ENCODE measurements around the gene LRRC8D. TPM values are rescaled to one million over a fixed set of nuclear protein-coding genes. Genes with fewer than 3 reads are reported as not detected.

The LRRC8D gene
- polyA plus RNA-seq, 2 of the 4 experiments (the other 2 are of a cell fraction), result 41.8 to 76.7 TPM

- 89% methylated on average over 3 of the region's 3 CpGs for WGBS (ENCODE audit: missing lambda C conversion rate)
- POLR2A ChIA-PET, result no interaction called here
- FAIRE-seq, result no peak
Observed at GRCh38 chr1:89809556-89809955, 11.3 kb upstream of the LRRC8D start.

DNA sequence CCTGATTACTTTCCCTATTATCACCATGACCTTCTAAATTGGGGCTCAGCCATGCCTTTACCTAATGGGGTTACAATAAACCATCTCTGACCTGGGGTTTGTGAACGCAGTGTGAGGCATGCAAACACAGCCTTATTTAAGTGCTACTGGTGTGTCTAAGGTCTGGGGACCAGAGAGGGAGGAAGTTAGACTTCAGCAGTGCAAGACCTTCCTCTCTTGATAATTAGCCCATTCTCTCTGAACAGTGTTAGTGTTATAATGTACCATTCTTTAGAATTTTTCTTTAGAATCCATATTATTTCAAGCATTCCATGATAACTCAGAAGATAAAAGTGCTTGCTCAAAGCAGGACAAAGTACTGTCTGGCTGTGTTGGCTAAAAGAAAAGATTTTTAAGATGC lies 10.5 kb upstream of the LRRC8D start:
- ChIA-PET CTCF (interaction anchor here (1.8 kb wide), 1 partner anchor 177 kb away, joined by 6 read pairs; no protein-coding TSS in a partner anchor), POLR2A (no interaction called here)
- H3K4me1 ChIP-seq, result peaks cover 35% of the 10 kb centered on the region
- FAIRE-seq (no peak), ATAC-seq (no peak), DNase-seq (ENCODE audit: low read depth in 1 of 2, low spot score in 1 of 2) (no peak)
- TF ChIP-seq HOXB5 (CRISPR knock-in tag; IDR thresholded peaks at IDR 0.05), result no peak
- TF ChIP-seq E2F6 (IDR thresholded peaks at IDR 0.05; ENCODE audit: borderline replicate concordance, low read depth), result no peak
- TF ChIP-seq TFCP2L1 (CRISPR knock-in tag; IDR thresholded peaks at IDR 0.05), result no peak
- TF ChIP-seq, protein P1, sequence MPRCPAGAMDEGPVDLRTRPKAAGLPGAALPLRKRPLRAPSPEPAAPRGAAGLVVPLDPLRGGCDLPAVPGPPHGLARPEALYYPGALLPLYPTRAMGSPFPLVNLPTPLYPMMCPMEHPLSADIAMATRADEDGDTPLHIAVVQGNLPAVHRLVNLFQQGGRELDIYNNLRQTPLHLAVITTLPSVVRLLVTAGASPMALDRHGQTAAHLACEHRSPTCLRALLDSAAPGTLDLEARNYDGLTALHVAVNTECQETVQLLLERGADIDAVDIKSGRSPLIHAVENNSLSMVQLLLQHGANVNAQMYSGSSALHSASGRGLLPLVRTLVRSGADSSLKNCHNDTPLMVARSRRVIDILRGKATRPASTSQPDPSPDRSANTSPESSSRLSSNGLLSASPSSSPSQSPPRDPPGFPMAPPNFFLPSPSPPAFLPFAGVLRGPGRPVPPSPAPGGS (IDR thresholded peaks at IDR 0.05), result no peak
- no peak for TF ChIP-seq FOXS1 (CRISPR knock-in tag; IDR thresholded peaks at IDR 0.05)
- TF ChIP-seq EHF (CRISPR knock-in tag; IDR thresholded peaks at IDR 0.05), result no peak
- TF ChIP-seq CTCF (IDR thresholded peaks at IDR 0.05), result no peak
- TF ChIP-seq NPAS2 (CRISPR knock-in tag; IDR thresholded peaks at IDR 0.05; ENCODE audit: borderline replicate concordance), result no peak
- TF ChIP-seq RARB (CRISPR knock-in tag; IDR thresholded peaks at IDR 0.05), result no peak
- no peak for TF ChIP-seq ZSCAN20 (CRISPR knock-in tag; IDR thresholded peaks at IDR 0.05)
- TF ChIP-seq HOXA7 (CRISPR knock-in tag; IDR thresholded peaks at IDR 0.05), result no peak
- no peak for TF ChIP-seq KDM1A (IDR thresholded peaks at IDR 0.05; ENCODE audit: low read depth)
- TF ChIP-seq, protein P2, sequence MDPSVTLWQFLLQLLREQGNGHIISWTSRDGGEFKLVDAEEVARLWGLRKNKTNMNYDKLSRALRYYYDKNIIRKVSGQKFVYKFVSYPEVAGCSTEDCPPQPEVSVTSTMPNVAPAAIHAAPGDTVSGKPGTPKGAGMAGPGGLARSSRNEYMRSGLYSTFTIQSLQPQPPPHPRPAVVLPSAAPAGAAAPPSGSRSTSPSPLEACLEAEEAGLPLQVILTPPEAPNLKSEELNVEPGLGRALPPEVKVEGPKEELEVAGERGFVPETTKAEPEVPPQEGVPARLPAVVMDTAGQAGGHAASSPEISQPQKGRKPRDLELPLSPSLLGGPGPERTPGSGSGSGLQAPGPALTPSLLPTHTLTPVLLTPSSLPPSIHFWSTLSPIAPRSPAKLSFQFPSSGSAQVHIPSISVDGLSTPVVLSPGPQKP (IDR thresholded peaks at IDR 0.05; ENCODE audit: low read depth, low read length), result no peak
- no peak for TF ChIP-seq CHD2 (IDR thresholded peaks at IDR 0.05; ENCODE audit: low read length, partially characterized antibody)
- TF ChIP-seq ATOH8 (CRISPR knock-in tag; IDR thresholded peaks at IDR 0.05; ENCODE audit: low read depth), result no peak
- TF ChIP-seq, protein P3, sequence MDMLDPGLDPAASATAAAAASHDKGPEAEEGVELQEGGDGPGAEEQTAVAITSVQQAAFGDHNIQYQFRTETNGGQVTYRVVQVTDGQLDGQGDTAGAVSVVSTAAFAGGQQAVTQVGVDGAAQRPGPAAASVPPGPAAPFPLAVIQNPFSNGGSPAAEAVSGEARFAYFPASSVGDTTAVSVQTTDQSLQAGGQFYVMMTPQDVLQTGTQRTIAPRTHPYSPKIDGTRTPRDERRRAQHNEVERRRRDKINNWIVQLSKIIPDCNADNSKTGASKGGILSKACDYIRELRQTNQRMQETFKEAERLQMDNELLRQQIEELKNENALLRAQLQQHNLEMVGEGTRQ (IDR thresholded peaks at IDR 0.05), result no peak
- TF ChIP-seq NR3C1 (IDR thresholded peaks at IDR 0.05), result no peak
- TF ChIP-seq ZC3H11A (IDR thresholded peaks at IDR 0.05), result no peak
- no peak overlapping the region for H3K4me3 ChIP-seq
- no peaks in the 10 kb centered on the region for H3K9me3 ChIP-seq
- no peak overlapping the region for H3K27ac ChIP-seq
- no peak overlapping the region for H3K4me2 ChIP-seq
- 80% methylated on average over 1 of the region's 1 CpG for WGBS (ENCODE audit: missing lambda C conversion rate)

More at GRCh38 chr1:89809556-89809955, 11.3 kb upstream of the LRRC8D start:
- ATAC-seq, result no peak
- peak overlapping the region in 1 of 2 experiments; percentile 23; a peak in 2 of 6 replicates for H3K27ac ChIP-seq
- H3K4me1 ChIP-seq, result peaks cover 39% of the 10 kb centered on the region
- TF ChIP-seq RFX5 (IDR thresholded peaks at IDR 0.05), result no peak
- TF ChIP-seq, protein P2 (IDR thresholded peaks at IDR 0.05; ENCODE audit: low read depth, low read length), result no peak
- no peak for TF ChIP-seq HOXA7 (CRISPR knock-in tag; IDR thresholded peaks at IDR 0.05)
- TF ChIP-seq SREBF2 (IDR thresholded peaks at IDR 0.05), result no peak
- no peak for TF ChIP-seq FOSB (CRISPR knock-in tag; IDR thresholded peaks at IDR 0.05)
- TF ChIP-seq HEYL (CRISPR knock-in tag; IDR thresholded peaks at IDR 0.05), result no peak
- TF ChIP-seq CHD2 (IDR thresholded peaks at IDR 0.05; ENCODE audit: low read length, partially characterized antibody), result no peak
- no peak for TF ChIP-seq HOXB5 (CRISPR knock-in tag; IDR thresholded peaks at IDR 0.05)
- CTCF ChIA-PET, result interaction anchor here (0.7 to 2.3 kb wide), 5 partner anchors 7 to 178 kb away, joined by 3 to 13 read pairs (median 3); no protein-coding TSS in a partner anchor
- DNase-seq (ENCODE audit: low read depth in 1 of 2, low spot score in 1 of 2), result no peak
- no peaks in the 10 kb centered on the region for H3K9me3 ChIP-seq
- no peak overlapping the region for H3K4me3 ChIP-seq
- no peak overlapping the region for H3K4me2 ChIP-seq
